SKM-1 (cell line): ENCODE measurements around the gene RPIA.
"Not testable (repeated sequence)": the region's sequence is repeated elsewhere in the genome, so short reads cannot be mapped to it uniquely, and the experiment has no call there.

Source experiments
- DNase-seq: peaks from one replicate; lab custom pipeline; 2025; ENCODE audit not compliant: unreplicated experiment; lab: John Stamatoyannopoulos, UW

The RPIA gene

DNA sequence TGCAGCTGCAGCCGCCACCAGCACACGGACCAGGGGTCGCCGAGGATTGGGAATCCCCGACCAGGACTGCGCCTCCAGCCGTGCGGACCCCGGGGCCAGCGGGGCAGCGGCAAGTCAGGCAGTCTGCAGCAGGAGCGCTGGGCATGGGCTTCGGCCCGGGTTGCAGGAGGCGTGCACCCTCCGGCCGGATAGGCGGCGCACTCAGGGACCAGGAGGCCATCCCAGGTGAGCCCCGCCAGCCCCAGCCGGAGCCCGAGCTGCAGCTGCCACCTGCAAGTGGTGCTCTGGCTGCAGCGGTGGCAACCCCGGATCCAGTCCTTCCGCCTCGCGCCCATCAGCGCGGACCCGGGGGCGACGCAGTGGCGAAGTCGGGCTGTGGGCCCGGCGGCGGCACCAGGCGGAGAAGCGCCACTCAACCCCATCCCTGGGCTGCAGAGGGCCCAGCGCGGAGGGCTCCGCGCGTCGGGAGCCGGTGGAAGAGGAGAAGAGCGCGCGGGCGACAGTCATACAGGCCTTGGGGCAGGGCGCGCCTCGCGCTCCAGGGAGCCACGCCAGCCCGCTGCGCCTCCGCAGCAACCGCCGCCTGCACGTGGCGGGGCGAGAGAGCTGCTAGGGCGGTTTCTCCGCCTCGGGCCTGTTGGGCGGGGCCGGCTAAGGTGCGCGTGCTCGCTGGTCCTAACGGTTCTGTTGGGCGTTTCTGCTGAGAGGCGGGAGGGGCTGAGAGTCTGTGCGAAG lies 73.8 kb downstream of the RPIA start:
- DNase-seq, result no peak

GRCh38 chr2:88765889-88766481 lies 74.5 kb downstream of the RPIA start:
- not testable (repeated sequence) for DNase-seq

GRCh38 chr2:88770016-88770415 lies 78.5 kb downstream of the RPIA start:
- DNase-seq, result no peak

DNA sequence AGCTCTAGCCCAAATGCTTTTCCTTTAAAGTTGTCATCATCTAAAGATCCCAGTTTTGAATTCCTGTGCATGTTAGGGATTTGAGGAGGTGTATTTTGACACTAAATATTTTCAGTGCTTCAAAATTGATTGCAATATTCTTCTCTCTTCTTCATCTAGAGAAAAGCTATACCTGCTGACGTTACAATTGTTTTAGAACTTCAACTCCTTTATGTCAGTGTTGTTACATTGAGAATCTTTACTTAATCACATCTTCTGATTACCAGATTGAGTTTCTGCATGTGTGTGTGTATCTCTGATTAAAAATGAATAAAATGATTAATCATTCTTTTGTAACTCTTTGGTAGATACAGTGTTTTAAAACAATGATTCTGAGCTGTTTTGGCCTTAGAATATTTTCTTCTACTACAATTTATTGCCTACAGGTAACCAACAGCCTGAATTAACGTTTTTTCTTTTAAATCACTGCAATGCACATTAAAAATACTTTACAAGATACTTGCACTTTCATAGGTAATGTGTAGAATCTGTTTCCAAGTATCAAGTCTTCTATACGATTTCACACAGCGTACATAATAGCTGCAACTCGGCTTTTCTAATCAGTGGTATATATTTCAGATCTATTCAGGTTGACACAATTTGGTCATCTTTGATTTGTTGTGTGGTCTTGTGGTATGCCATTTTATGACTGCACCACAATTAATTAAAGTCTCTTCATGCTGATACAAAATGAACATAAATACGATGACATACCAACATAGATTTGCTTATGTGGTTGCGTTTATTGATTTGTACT lies 82.0 kb downstream of the RPIA start:
- DNase-seq, result not testable (repeated sequence)

DNA sequence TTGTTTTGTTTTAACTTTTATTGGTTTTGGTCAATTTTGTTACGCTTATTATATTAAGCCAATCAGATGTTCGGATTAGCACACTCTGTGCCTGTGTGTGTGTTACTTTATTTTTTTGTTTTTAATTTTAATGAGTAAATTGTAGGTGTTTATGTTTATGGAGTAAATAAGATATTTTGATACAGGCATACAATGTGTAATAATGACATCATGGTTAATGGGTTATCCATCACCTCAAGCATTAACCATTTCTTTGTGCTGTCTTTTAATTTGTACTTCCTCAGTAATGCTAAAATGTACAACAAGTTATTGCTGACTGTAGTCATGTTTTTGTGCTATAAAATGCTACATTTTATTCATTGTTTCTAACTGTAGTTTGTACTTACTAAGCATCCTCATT lies 97.7 kb downstream of the RPIA start:
- not testable (repeated sequence) for DNase-seq

DNA sequence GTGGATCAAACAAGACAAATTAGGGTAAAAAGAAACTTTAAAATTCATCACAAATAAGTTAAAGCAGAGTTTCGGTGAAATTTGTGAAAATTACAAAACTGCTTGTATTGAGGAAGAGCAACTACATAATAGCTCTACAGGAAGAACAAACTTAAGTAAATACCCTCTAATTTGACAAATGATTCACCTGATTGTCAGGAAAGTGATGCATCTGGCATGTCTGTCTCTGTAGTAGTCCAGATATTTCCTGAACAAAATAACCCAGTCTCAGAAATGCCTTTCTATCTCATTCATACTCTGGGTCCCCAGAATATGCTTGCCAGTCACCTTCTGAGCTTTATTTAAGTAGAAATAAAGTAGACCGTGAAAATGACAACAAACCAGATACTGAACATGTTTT lies 104.5 kb downstream of the RPIA start:
- not testable (repeated sequence) for DNase-seq

- not testable (repeated sequence) for DNase-seq
Observed at GRCh38 chr2:88796523-88796922, 105.0 kb downstream of the RPIA start.

- DNase-seq, result not testable (repeated sequence)
Observed at GRCh38 chr2:88797164-88797563, 105.7 kb downstream of the RPIA start.
